K562 (cell line): ENCODE data around the gene SLC35G3.
"Not testable (repeated sequence)": the region's sequence is repeated elsewhere in the genome, so short reads cannot be mapped to it uniquely, and the experiment has no call there.

Experiments used
- CHD4 ChIP-seq: fragments of 200-600 bp; sonication (generic); IDR thresholded peaks from 3 replicates; pipeline ENCODE4 v1.6.1; 2012; ENCODE audit warnings: low read depth, mild to moderate bottlenecking, mixed read lengths, low read length, inconsistent platforms; ENCODE audit not compliant: insufficient read depth, insufficient replicate concordance, poor library complexity, severe bottlenecking
- DPF2 ChIP-seq: fragments of 450-650 bp; IDR thresholded peaks from 2 replicates; pipeline ENCODE4 v1.6.1; 2016
- EZH2 ChIP-seq: IDR thresholded peaks from 2 replicates; pipeline ENCODE4 v1.6.1; 2012; ENCODE audit warnings: low read depth, mild to moderate bottlenecking, inconsistent platforms, low read length, borderline replicate concordance
- NR2C2 ChIP-seq, 2 experiments: fragments of 200-800 bp in 1 of 2; sonication (Bioruptor generic) in 1 of 2; sonication (generic) in 1 of 2; formaldehyde crosslinking in 1 of 2; IDR thresholded peaks; 2 replicates each; pipeline versions ENCODE4 v1.6.1 to v1.8.0; 2016 to 2022; ENCODE audit warnings: mild to moderate bottlenecking in 1 of 2, missing compliant biosample characterization in 1 of 2, missing genetic modification characterization in 1 of 2, missing genetic modification reagents in 1 of 2
- POLR2A ChIP-seq: fragments of 450-650 bp; conservative IDR thresholded peaks from 2 replicates; pipeline ENCODE4 v1.6.1; 2016
- SMC3 ChIP-seq: conservative IDR thresholded peaks from 2 replicates; pipeline ENCODE4 v1.6.1; 2011; ENCODE audit warnings: low read depth, low read length, improper control_type of control experiment; ENCODE audit not compliant: insufficient read depth
- SRF ChIP-seq, 2 experiments: fragments of 250-450, 450-650 bp in 1 of 2; sonication (Bioruptor Pico) in 1 of 2; sonication (generic) in 1 of 2; formaldehyde crosslinking; IDR thresholded peaks; 2 replicates each; pipeline versions ENCODE4 v1.5.0 to v1.5.1; 2020 to 2022; ENCODE audit warnings: mild to moderate bottlenecking in 1 of 2, missing genetic modification reagents in 1 of 2
- ZFP36 ChIP-seq: fragments of 150-350 bp; IDR thresholded peaks from 2 replicates; pipeline ENCODE4 v1.6.1; 2018; ENCODE audit warnings: low read length, low read depth; ENCODE audit not compliant: partially characterized antibody
- ZNF324 ChIP-seq: fragments of 250-450 bp; sonication (Bioruptor Pico); IDR thresholded peaks from 2 replicates; pipeline ENCODE4 v1.4.0; 2020; ENCODE audit warnings: mild to moderate bottlenecking
- TF ChIP-seq, protein P1 (sequence below): fragments of 450-650 bp; IDR thresholded peaks from 2 replicates; pipeline ENCODE4 v1.6.1; 2014; ENCODE audit warnings: low read depth, mild to moderate bottlenecking, moderate library complexity, borderline replicate concordance
- TF ChIP-seq, protein P2 (sequence below): fragments of 450-650 bp; formaldehyde crosslinking; IDR thresholded peaks from 2 replicates; pipeline ENCODE4 v1.4.0; 2020; ENCODE audit warnings: mild to moderate bottlenecking, moderate library complexity
- TF ChIP-seq, protein P3 (sequence below): sonication (generic); formaldehyde crosslinking; IDR thresholded peaks from 2 replicates; pipeline ENCODE4 v1.8.1; 2023; ENCODE audit warnings: mild to moderate bottlenecking, missing genetic modification reagents

DNA sequence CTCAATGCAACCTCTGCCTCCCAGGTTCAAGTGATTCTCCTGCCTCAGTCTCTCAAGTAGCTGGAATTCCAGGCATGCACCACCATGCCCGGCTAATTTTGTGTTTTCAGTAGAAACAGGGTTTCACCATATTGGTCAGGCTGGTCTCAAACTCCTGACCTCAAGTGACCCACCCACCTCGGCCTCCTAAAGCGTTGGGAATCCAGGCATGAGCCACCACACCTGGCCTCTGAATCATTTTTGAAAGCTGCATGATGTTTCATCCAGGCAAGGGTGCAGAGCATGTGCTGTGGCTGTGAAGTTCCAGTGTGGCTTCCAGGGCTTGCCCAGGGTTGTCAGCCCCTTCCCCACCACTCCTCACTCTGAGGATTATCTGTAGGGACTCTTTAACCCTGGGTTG lies 21.9 kb downstream of the SLC35G3 start:
- TF ChIP-seq SRF (CRISPR knock-in tag; IDR thresholded peaks at IDR 0.05); CHD4; NR2C2 (CRISPR knock-in tag; IDR thresholded peaks at IDR 0.05); NR2C2 (tag; IDR thresholded peaks at IDR 0.05); ZNF324 (CRISPR knock-in tag); DPF2; POLR2A; EZH2; ZFP36; SMC3: not testable (repeated sequence)
- TF ChIP-seq, protein P1, sequence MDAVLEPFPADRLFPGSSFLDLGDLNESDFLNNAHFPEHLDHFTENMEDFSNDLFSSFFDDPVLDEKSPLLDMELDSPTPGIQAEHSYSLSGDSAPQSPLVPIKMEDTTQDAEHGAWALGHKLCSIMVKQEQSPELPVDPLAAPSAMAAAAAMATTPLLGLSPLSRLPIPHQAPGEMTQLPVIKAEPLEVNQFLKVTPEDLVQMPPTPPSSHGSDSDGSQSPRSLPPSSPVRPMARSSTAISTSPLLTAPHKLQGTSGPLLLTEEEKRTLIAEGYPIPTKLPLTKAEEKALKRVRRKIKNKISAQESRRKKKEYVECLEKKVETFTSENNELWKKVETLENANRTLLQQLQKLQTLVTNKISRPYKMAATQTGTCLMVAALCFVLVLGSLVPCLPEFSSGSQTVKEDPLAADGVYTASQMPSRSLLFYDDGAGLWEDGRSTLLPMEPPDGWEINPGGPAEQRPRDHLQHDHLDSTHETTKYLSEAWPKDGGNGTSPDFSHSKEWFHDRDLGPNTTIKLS = not testable (repeated sequence)
- TF ChIP-seq, protein P2, sequence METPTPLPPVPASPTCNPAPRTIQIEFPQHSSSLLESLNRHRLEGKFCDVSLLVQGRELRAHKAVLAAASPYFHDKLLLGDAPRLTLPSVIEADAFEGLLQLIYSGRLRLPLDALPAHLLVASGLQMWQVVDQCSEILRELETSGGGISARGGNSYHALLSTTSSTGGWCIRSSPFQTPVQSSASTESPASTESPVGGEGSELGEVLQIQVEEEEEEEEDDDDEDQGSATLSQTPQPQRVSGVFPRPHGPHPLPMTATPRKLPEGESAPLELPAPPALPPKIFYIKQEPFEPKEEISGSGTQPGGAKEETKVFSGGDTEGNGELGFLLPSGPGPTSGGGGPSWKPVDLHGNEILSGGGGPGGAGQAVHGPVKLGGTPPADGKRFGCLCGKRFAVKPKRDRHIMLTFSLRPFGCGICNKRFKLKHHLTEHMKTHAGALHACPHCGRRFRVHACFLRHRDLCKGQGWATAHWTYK (CRISPR knock-in tag) = not testable (repeated sequence)
- TF ChIP-seq, protein P3, sequence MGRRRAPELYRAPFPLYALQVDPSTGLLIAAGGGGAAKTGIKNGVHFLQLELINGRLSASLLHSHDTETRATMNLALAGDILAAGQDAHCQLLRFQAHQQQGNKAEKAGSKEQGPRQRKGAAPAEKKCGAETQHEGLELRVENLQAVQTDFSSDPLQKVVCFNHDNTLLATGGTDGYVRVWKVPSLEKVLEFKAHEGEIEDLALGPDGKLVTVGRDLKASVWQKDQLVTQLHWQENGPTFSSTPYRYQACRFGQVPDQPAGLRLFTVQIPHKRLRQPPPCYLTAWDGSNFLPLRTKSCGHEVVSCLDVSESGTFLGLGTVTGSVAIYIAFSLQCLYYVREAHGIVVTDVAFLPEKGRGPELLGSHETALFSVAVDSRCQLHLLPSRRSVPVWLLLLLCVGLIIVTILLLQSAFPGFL = not testable (repeated sequence)
